Measurements from ENCODE around the gene PPP1R26. TPM values are rescaled to one million over a fixed set of nuclear protein-coding genes. Genes with fewer than 3 reads are reported as not detected.

The PPP1R26 gene
- polyA plus RNA-seq, 1 donor from 2014 or later, result 20.1 TPM

DNA sequence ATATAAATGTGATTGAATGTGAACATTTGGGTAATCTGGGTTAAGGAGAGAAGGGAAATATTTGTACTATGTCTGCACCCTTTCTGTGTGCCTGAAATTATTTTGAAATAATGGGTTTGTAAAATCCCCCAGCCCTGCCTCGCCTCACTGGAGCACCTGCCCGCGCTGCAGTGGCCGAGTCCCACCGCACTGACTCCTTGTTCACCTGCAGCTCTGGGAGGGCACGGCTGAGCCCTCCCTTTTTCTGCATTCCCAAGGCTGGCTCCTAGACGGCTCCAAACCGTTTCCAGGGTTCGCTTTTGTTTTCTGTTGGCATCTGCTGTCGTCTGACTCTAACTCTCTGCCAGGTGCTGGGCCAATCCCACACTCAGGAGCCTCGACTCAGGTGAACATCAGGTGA, 17.6 kb upstream of the PPP1R26 start:
- no peaks in the 10 kb centered on the region for H3F3A ChIP-seq (ENCODE audit: insufficient read depth, low read length, poor library complexity, severe bottlenecking)
- H2AFZ ChIP-seq (ENCODE audit: low read depth, low read length), result no peak overlapping the region
- H3K4me3 ChIP-seq (ENCODE audit: low read length), result no peak overlapping the region
- H3K4me2 ChIP-seq (ENCODE audit: low read length), result no peak overlapping the region
- TF ChIP-seq EZH2 (IDR thresholded peaks at IDR 0.05; ENCODE audit: borderline replicate concordance, insufficient read depth, low read length, poor library complexity, severe bottlenecking), result no peak
- TF ChIP-seq TAF1 (IDR thresholded peaks at IDR 0.05; ENCODE audit: low read depth), result no peak
- TF ChIP-seq REST (IDR thresholded peaks at IDR 0.05; ENCODE audit: borderline replicate concordance), result no peak
- no peak for TF ChIP-seq RAD21 (conservative IDR thresholded peaks at IDR 0.05)
- no peak for TF ChIP-seq SMC3 (conservative IDR thresholded peaks at IDR 0.05; ENCODE audit: poor library complexity)
- TF ChIP-seq EP300 (conservative IDR thresholded peaks at IDR 0.05; ENCODE audit: poor library complexity, severe bottlenecking), result no peak
- no peak for TF ChIP-seq CTCF (IDR thresholded peaks at IDR 0.05; ENCODE audit: poor library complexity, severe bottlenecking)
- no peak for TF ChIP-seq POLR2AphosphoS5 (IDR thresholded peaks at IDR 0.05)
- no peak for TF ChIP-seq MXI1 (conservative IDR thresholded peaks at IDR 0.05; ENCODE audit: poor library complexity, severe bottlenecking)
- no peaks in the 10 kb centered on the region for H4K20me1 ChIP-seq (ENCODE audit: insufficient read depth)
- H3K9me2 ChIP-seq (ENCODE audit: insufficient read depth, low read length), result no peaks in the 10 kb centered on the region
- H3K36me3 ChIP-seq (ENCODE audit: insufficient read depth, low read length), result no peaks in the 10 kb centered on the region
- no peak overlapping the region for H3K9ac ChIP-seq (ENCODE audit: low read length)
- no peaks in the 10 kb centered on the region for H3K79me2 ChIP-seq (replicated peaks; ENCODE audit: insufficient read depth, low read length)
- no peaks in the 10 kb centered on the region for H3K9me3 ChIP-seq (ENCODE audit: low read length)
- no peak overlapping the region for H3K27ac ChIP-seq (ENCODE audit: low read length)
- H3K27me3 ChIP-seq (ENCODE audit: insufficient read depth, low read depth, low read length), result no peaks in the 10 kb centered on the region

GRCh38 chr9:135463140-135463539, 16.4 kb upstream of the PPP1R26 start:
- no peaks in the 10 kb centered on the region for H3K79me2 ChIP-seq (replicated peaks; ENCODE audit: insufficient read depth, low read length)
- TF ChIP-seq REST (IDR thresholded peaks at IDR 0.05; ENCODE audit: borderline replicate concordance), result no peak
- no peak for TF ChIP-seq EP300 (conservative IDR thresholded peaks at IDR 0.05; ENCODE audit: poor library complexity, severe bottlenecking)
- no peak for TF ChIP-seq POLR2AphosphoS5 (IDR thresholded peaks at IDR 0.05)
- TF ChIP-seq RAD21 (conservative IDR thresholded peaks at IDR 0.05), result no peak
- no peak for TF ChIP-seq MXI1 (conservative IDR thresholded peaks at IDR 0.05; ENCODE audit: poor library complexity, severe bottlenecking)
- TF ChIP-seq CTCF (IDR thresholded peaks at IDR 0.05; ENCODE audit: poor library complexity, severe bottlenecking), result no peak
- TF ChIP-seq TAF1 (IDR thresholded peaks at IDR 0.05; ENCODE audit: low read depth), result no peak
- no peak for TF ChIP-seq EZH2 (IDR thresholded peaks at IDR 0.05; ENCODE audit: borderline replicate concordance, insufficient read depth, low read length, poor library complexity, severe bottlenecking)
- no peak for TF ChIP-seq SMC3 (conservative IDR thresholded peaks at IDR 0.05; ENCODE audit: poor library complexity)
- H3K9ac ChIP-seq (ENCODE audit: low read length), result no peak overlapping the region
- H3K27me3 ChIP-seq (ENCODE audit: insufficient read depth, low read depth, low read length), result no peaks in the 10 kb centered on the region
- no peak overlapping the region for H3K4me2 ChIP-seq (ENCODE audit: low read length)
- no peak overlapping the region for H3K27ac ChIP-seq (ENCODE audit: low read length)
- no peak overlapping the region for H2AFZ ChIP-seq (ENCODE audit: low read depth, low read length)
- H3K9me3 ChIP-seq (ENCODE audit: low read length), result no peaks in the 10 kb centered on the region
- H3K36me3 ChIP-seq (ENCODE audit: insufficient read depth, low read length), result no peaks in the 10 kb centered on the region
- no peaks in the 10 kb centered on the region for H3F3A ChIP-seq (ENCODE audit: insufficient read depth, low read length, poor library complexity, severe bottlenecking)
- no peaks in the 10 kb centered on the region for H3K9me2 ChIP-seq (ENCODE audit: insufficient read depth, low read length)
- no peak overlapping the region for H3K4me3 ChIP-seq (ENCODE audit: low read length)
- H4K20me1 ChIP-seq (ENCODE audit: insufficient read depth), result no peaks in the 10 kb centered on the region
